Sigmoid colon (tissue), 4 donors: ENCODE measurements around the gene FIGN.

Source experiments
- POLR2A ChIP-seq, 2 donors: fragments of 450-650 bp; IDR thresholded peaks; one replicate each; pipeline ENCODE4 v1.6.1; 2016; ENCODE audit warnings: antibody characterized with exemption in 2 of 2, mild to moderate bottlenecking in 2 of 2, moderate library complexity in 2 of 2
- POLR2AphosphoS5 ChIP-seq, 4 donors: sonication (generic); formaldehyde crosslinking; IDR thresholded peaks; one replicate each; pipeline ENCODE4 v1.6.1; 2017; ENCODE audit warnings: antibody characterized with exemption in 4 of 4
- TF ChIP-seq, protein P1 (sequence below), 4 experiments: fragments of 450-650 bp in 3 of 4; fragments of 200-600 bp in 1 of 4; IDR thresholded peaks; one replicate each; pipeline ENCODE4 v1.5.1; 2016 to 2019; ENCODE audit warnings: antibody characterized with exemption in 4 of 4, mild to moderate bottlenecking in 3 of 4, moderate library complexity in 2 of 4

DNA sequence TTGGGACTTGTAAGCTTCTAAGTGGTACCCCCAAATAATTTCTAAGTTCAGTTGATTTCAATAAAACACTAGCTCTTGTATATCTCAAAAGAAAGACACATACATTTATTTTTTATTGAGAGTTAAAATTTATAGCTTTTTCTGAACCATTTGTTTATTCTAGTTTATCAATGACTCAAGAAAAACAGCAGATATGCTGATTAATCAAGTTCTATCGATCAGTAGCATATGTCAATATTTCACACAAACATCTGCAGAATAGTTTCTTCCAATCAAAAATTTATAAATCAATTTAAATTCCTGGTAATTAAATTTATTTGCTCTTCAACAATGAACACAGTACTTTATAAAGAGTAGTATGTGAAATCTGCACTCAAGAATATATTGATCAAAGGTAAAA lies 5.3 kb downstream of the FIGN start:
- no peak for TF ChIP-seq POLR2A (IDR thresholded peaks at IDR 0.05)
- TF ChIP-seq, protein P1, sequence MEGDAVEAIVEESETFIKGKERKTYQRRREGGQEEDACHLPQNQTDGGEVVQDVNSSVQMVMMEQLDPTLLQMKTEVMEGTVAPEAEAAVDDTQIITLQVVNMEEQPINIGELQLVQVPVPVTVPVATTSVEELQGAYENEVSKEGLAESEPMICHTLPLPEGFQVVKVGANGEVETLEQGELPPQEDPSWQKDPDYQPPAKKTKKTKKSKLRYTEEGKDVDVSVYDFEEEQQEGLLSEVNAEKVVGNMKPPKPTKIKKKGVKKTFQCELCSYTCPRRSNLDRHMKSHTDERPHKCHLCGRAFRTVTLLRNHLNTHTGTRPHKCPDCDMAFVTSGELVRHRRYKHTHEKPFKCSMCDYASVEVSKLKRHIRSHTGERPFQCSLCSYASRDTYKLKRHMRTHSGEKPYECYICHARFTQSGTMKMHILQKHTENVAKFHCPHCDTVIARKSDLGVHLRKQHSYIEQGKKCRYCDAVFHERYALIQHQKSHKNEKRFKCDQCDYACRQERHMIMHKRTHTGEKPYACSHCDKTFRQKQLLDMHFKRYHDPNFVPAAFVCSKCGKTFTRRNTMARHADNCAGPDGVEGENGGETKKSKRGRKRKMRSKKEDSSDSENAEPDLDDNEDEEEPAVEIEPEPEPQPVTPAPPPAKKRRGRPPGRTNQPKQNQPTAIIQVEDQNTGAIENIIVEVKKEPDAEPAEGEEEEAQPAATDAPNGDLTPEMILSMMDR (IDR thresholded peaks at IDR 0.05) = no peak
- TF ChIP-seq POLR2AphosphoS5 (IDR thresholded peaks at IDR 0.05) = no peak
